Measurements from ENCODE around the gene UVRAG.

UVRAG gene

DNA sequence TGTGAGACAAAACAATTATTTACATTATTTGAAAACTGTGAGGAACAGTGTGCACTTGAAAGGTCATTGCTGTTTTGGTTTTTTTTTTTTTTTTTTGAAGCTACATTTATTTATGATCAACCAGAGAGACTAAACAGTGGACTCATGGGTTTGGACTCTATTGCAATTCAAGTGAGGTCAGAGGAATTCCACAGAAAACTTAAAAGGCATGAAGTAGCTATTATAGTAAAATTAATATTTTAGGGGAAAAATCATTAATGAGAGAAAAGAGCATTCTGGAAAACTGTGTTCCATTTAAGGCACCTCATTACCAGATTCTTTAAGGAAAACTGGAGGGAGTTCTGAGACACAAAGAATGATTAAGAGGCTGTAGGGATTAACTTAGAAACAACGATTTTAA, 288.4 kb downstream of the UVRAG start:
- Histone ChIP-seq H2AFZ (no peak overlapping the region), H3K4me1 (no peaks in the 10 kb centered on the region), H3K36me3 (ENCODE audit: control insufficient read depth, insufficient read depth, low read length) (no peaks in the 10 kb centered on the region), H3K27me3 (ENCODE audit: control insufficient read depth, insufficient read depth, low read length) (no peaks in the 10 kb centered on the region), H3K27ac (no peak overlapping the region), H3K9ac (no peak overlapping the region), H3K9me3 (ENCODE audit: control insufficient read depth, low read length) (no peaks in the 10 kb centered on the region), H3K79me2 (peaks cover 2% of the 10 kb centered on the region), H3K4me2 (ENCODE audit: low read length) (no peak overlapping the region), H3K4me3 (ENCODE audit: low read depth, low read length) (no peak overlapping the region)
- TF ChIP-seq, protein P1, sequence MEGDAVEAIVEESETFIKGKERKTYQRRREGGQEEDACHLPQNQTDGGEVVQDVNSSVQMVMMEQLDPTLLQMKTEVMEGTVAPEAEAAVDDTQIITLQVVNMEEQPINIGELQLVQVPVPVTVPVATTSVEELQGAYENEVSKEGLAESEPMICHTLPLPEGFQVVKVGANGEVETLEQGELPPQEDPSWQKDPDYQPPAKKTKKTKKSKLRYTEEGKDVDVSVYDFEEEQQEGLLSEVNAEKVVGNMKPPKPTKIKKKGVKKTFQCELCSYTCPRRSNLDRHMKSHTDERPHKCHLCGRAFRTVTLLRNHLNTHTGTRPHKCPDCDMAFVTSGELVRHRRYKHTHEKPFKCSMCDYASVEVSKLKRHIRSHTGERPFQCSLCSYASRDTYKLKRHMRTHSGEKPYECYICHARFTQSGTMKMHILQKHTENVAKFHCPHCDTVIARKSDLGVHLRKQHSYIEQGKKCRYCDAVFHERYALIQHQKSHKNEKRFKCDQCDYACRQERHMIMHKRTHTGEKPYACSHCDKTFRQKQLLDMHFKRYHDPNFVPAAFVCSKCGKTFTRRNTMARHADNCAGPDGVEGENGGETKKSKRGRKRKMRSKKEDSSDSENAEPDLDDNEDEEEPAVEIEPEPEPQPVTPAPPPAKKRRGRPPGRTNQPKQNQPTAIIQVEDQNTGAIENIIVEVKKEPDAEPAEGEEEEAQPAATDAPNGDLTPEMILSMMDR (IDR thresholded peaks at IDR 0.05): no peak

DNA sequence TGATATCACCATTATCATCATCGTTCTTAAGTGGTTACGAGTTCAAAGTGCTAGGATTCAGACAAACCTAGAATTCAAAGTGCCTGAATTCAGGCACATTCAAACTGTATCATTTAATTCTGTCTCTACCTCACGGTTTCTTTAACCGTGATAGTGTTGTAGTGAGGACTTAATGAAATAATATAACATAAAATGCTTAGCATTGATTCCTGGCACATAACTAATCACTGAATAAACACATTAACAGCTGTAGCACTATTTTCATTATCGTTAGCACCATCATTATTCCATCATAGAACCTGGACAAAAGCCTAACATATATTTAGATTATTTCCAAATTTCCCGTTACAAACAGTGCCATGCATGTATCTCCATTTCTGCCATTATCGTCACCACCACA, 289.3 kb downstream of the UVRAG start:
- Histone ChIP-seq H3K4me2 (ENCODE audit: low read length) (no peak overlapping the region), H3K9ac (no peak overlapping the region), H3K9me3 (ENCODE audit: control insufficient read depth, low read length) (no peaks in the 10 kb centered on the region), H3K4me3 (ENCODE audit: low read depth, low read length) (no peak overlapping the region), H3K27me3 (ENCODE audit: control insufficient read depth, insufficient read depth, low read length) (no peaks in the 10 kb centered on the region), H3K36me3 (ENCODE audit: control insufficient read depth, insufficient read depth, low read length) (no peaks in the 10 kb centered on the region), H3K79me2 (peaks cover 2% of the 10 kb centered on the region), H3K27ac (no peak overlapping the region), H3K4me1 (no peaks in the 10 kb centered on the region), H2AFZ (no peak overlapping the region)
- TF ChIP-seq, protein P1 (IDR thresholded peaks at IDR 0.05): no peak

GRCh38 chr11:76105637-76106036, 290.6 kb downstream of the UVRAG start:
- no peak overlapping the region for H3K9ac ChIP-seq
- no peak overlapping the region for H2AFZ ChIP-seq
- no peaks in the 10 kb centered on the region for H3K27me3 ChIP-seq (ENCODE audit: control insufficient read depth, insufficient read depth, low read length)
- no peak overlapping the region for H3K4me2 ChIP-seq (ENCODE audit: low read length)
- H3K4me1 ChIP-seq: no peaks in the 10 kb centered on the region
- no peaks in the 10 kb centered on the region for H3K36me3 ChIP-seq (ENCODE audit: control insufficient read depth, insufficient read depth, low read length)
- no peaks in the 10 kb centered on the region for H3K9me3 ChIP-seq (ENCODE audit: control insufficient read depth, low read length)
- H3K4me3 ChIP-seq (ENCODE audit: low read depth, low read length): no peak overlapping the region
- TF ChIP-seq, protein P1 (IDR thresholded peaks at IDR 0.05): no peak
- H3K79me2 ChIP-seq: peaks cover 2% of the 10 kb centered on the region
- H3K27ac ChIP-seq: no peak overlapping the region

GRCh38 chr11:76107971-76108370, 293.0 kb downstream of the UVRAG start:
- Histone ChIP-seq H3K36me3 (ENCODE audit: control insufficient read depth, insufficient read depth, low read length) (no peaks in the 10 kb centered on the region), H3K4me1 (no peaks in the 10 kb centered on the region), H3K79me2 (no peaks in the 10 kb centered on the region), H3K27me3 (ENCODE audit: control insufficient read depth, insufficient read depth, low read length) (no peaks in the 10 kb centered on the region), H3K4me3 (ENCODE audit: low read depth, low read length) (no peak overlapping the region), H2AFZ (no peak overlapping the region), H3K4me2 (ENCODE audit: low read length) (no peak overlapping the region), H3K9me3 (ENCODE audit: control insufficient read depth, low read length) (no peaks in the 10 kb centered on the region), H3K27ac (no peak overlapping the region), H3K9ac (no peak overlapping the region)
- TF ChIP-seq, protein P1 (IDR thresholded peaks at IDR 0.05): no peak

DNA sequence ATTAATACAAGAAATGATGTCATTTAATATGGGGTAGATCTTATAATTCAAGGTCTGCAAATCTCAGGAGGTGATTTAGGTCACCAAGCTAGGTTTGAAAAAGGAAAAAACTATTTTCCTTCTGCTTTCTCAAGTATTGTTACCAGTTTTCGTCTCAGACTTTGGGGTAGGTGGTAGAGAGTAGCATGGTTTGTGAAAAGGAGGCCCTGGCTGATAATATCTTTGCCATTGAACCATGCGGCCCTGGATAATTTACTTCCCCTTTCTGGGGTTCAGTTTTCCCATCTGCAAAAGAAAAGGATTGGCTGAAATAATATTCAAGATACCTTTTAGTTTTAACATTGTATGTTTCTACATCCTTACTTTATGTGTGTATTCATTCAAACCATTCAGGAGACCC, 299.2 kb downstream of the UVRAG start:
- Histone ChIP-seq H3K79me2 (no peaks in the 10 kb centered on the region), H3K27me3 (ENCODE audit: control insufficient read depth, insufficient read depth, low read length) (no peaks in the 10 kb centered on the region), H3K36me3 (ENCODE audit: control insufficient read depth, insufficient read depth, low read length) (no peaks in the 10 kb centered on the region), H3K4me1 (peaks cover 4% of the 10 kb centered on the region), H3K27ac (no peak overlapping the region), H3K9me3 (ENCODE audit: control insufficient read depth, low read length) (no peaks in the 10 kb centered on the region), H3K4me3 (ENCODE audit: low read depth, low read length) (no peak overlapping the region), H2AFZ (no peak overlapping the region), H3K4me2 (ENCODE audit: low read length) (no peak overlapping the region), H3K9ac (no peak overlapping the region)
- TF ChIP-seq, protein P1 (IDR thresholded peaks at IDR 0.05): no peak

Measured in parathyroid adenoma (tissue), 2 donors.